Measurements from ENCODE around the gene PACRGL. TPM values are rescaled to one million over a fixed set of nuclear protein-coding genes. Genes with fewer than 3 reads are reported as not detected.
"Not testable (repeated sequence)": the region's sequence is repeated elsewhere in the genome, so short reads cannot be mapped to it uniquely, and the experiment has no call there.

PACRGL gene
- total RNA-seq, 1 donor from 2014 or later: 15.2 TPM

GRCh38 chr4:20778896-20779295, 78.6 kb downstream of the PACRGL start:
- no peak overlapping the region for H3K4me3 ChIP-seq
- TF ChIP-seq CTCF (IDR thresholded peaks at IDR 0.05): no peak
- H3K9me3 ChIP-seq: peaks cover 12% of the 10 kb centered on the region
- DNase-seq: no peak
- no peaks in the 10 kb centered on the region for H3K36me3 ChIP-seq
- intact Hi-C loops (cut with DNase I): no loop called here
- H3K27me3 ChIP-seq (ENCODE audit: low read depth): no peaks in the 10 kb centered on the region
- H3K4me1 ChIP-seq: no peaks in the 10 kb centered on the region
- ATAC-seq: no peak
- H3K27ac ChIP-seq: no peak overlapping the region

GRCh38 chr4:20783134-20783533, 82.9 kb downstream of the PACRGL start:
- H3K4me1 ChIP-seq; DNase-seq; H3K27ac ChIP-seq; H3K27me3 ChIP-seq (ENCODE audit: low read depth); ATAC-seq; H3K36me3 ChIP-seq; intact Hi-C loops (cut with DNase I); H3K4me3 ChIP-seq: not testable (repeated sequence)
- peaks cover 12% of the 10 kb centered on the region for H3K9me3 ChIP-seq

GRCh38 chr4:20787940-20788665, 87.8 kb downstream of the PACRGL start:
- H3K36me3 ChIP-seq: no peaks in the 10 kb centered on the region
- intact Hi-C loops (cut with DNase I): no loop called here
- no peak for DNase-seq
- TF ChIP-seq CTCF (IDR thresholded peaks at IDR 0.05): no peak
- no peaks in the 10 kb centered on the region for H3K4me1 ChIP-seq
- peaks cover 4% of the 10 kb centered on the region for H3K9me3 ChIP-seq
- H3K4me3 ChIP-seq: no peak overlapping the region
- no peaks in the 10 kb centered on the region for H3K27me3 ChIP-seq (ENCODE audit: low read depth)
- H3K27ac ChIP-seq: no peak overlapping the region
- no peak for ATAC-seq

Data from lower lobe of right lung (tissue), 2 donors.